ENCODE measurements around the gene FCHO1. TPM values are rescaled to one million over a fixed set of nuclear protein-coding genes. Genes with fewer than 3 reads are reported as not detected.

Gene FCHO1
- total and polyA plus RNA-seq, 12 donors, result 0.91 to 7.1 (median 2.9) TPM

DNA sequence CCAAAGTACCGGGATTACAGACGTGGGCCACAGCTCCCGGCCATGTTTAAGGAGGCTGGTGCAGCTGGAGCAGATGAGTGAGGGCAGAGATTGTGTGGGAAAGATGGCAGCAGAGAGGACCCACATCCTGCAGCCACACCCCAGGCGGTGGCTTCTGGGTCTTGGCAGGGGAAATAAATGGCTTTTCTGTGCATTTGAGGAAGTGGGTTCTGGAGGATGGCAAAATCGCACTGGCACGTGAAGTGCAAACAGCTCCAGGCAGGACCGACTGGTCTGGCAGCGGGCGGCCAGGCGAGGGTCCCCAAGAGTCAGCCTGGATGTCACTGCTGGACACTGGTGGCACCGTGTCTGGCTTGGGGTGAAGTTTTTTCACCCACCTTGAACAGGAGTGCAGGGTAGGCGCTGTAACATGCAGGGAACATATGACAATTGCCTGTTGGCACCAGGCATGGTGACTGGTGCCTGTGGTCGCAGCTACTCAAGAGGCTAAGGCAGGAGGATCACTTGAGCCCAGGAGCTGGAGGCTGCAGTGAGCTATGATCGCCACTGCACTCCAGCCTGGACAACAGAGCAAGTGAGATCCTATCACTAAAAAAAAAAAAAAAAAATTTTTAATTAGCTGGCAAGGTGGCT is 52.1 kb downstream of the FCHO1 start:
- Histone ChIP-seq H3K4me1 (replicated peaks in 1 of 2) (no peaks in the 10 kb centered on the region), H3K9me3 (replicated peaks in 1 of 3) (no peaks in the 10 kb centered on the region), H3K27me3 (peaks cover 14% of the 10 kb centered on the region), H3K36me3 (replicated peaks in 1 of 2) (no peaks in the 10 kb centered on the region), H3K27ac (no peak overlapping the region), H3K4me3 (no peak overlapping the region)
- TF ChIP-seq POLR2A (IDR thresholded peaks at IDR 0.05), result no peak
- TF ChIP-seq CTCF (IDR thresholded peaks at IDR 0.05), result no peak
- intact Hi-C loops (cut with DNase I), result no loop called here
- 49 to 63% (median 60%) methylated on average over 9 to 14 of the region's 14 CpGs for WGBS, 4 donors
- peak in 2 of 7 donors; percentile 13 to 22 for DNase-seq

DNA sequence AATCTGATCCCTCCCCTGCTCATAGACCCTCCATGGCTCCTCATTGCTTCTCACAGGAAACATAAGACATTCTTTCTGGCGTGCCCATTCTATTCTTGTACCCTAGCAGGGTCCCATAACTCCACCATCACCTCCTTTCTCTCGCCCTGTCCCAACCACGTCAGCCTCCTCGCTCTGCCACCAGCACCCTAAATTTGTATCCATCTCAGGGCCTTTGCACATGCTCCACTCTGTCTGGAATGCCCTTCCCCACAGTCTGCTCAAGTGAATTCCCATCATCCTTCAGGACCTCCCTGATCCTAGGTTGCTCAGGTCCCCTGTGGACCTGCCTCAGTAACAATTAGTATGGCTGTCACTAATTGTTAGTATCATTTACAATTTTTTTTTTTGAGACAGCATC is 54.1 kb downstream of the FCHO1 start:
- Histone ChIP-seq H3K9me3 (replicated peaks in 1 of 3) (no peaks in the 10 kb centered on the region), H3K4me3 (no peak overlapping the region), H3K36me3 (replicated peaks in 1 of 2) (no peaks in the 10 kb centered on the region), H3K27me3 (peaks cover 10% of the 10 kb centered on the region), H3K27ac (no peak overlapping the region), H3K4me1 (replicated peaks in 1 of 2) (no peaks in the 10 kb centered on the region)
- no peak for DNase-seq
- TF ChIP-seq POLR2A (IDR thresholded peaks at IDR 0.05), result no peak
- TF ChIP-seq CTCF (IDR thresholded peaks at IDR 0.05), result no peak
- WGBS, 4 donors, result 80 to 90% (median 86%) methylated on average over 4 of the region's 4 CpGs
- intact Hi-C loops (cut with DNase I), result no loop called here

DNA sequence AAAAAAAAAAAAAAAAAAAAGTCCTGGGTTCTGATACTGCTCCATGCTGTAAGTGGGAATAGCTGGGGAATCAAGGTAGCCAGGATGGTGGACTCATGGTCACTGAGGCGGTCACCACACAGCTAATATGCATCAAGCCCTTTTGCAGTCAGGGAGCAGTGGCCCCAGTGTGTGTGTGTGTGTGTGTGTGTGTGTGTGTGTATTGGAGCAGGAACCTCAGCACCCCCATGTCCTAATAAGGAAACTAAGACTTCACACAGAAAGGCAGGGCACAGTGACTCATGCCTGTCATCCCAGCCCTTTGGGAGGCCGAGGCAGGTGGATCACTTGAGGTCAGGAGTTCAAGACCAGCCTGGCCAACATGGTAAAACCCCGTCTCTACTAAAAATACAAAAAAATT is 55.7 kb downstream of the FCHO1 start:
- H3K4me3 ChIP-seq, result no peak overlapping the region
- intact Hi-C loops (cut with DNase I), result no loop called here
- H3K27me3 ChIP-seq, result peaks cover 3% of the 10 kb centered on the region
- no peak overlapping the region for H3K27ac ChIP-seq
- TF ChIP-seq POLR2A (IDR thresholded peaks at IDR 0.05), result no peak
- no peak for TF ChIP-seq CTCF (IDR thresholded peaks at IDR 0.05)
- DNase-seq, result no peak
- no peaks in the 10 kb centered on the region for H3K4me1 ChIP-seq (replicated peaks in 1 of 2)
- H3K36me3 ChIP-seq (replicated peaks in 1 of 2), result no peaks in the 10 kb centered on the region
- WGBS, 4 donors, result 50 to 70% (median 54%) methylated on average over 3 of the region's 3 CpGs
- H3K9me3 ChIP-seq (replicated peaks in 1 of 3), result no peaks in the 10 kb centered on the region

GRCh38 chr19:17807731-17808316 is 56.5 kb downstream of the FCHO1 start:
- Histone ChIP-seq H3K27ac (no peak overlapping the region), H3K36me3 (replicated peaks in 1 of 2) (no peaks in the 10 kb centered on the region), H3K4me1 (replicated peaks in 1 of 2) (no peaks in the 10 kb centered on the region), H3K9me3 (replicated peaks in 1 of 3) (no peaks in the 10 kb centered on the region), H3K4me3 (no peak overlapping the region), H3K27me3 (peaks cover 3% of the 10 kb centered on the region)
- no peak for DNase-seq
- TF ChIP-seq CTCF (IDR thresholded peaks at IDR 0.05) (no peak), POLR2A (IDR thresholded peaks at IDR 0.05) (no peak)
- intact Hi-C loops (cut with DNase I), result no loop called here
- 51 to 72% (median 59%) methylated on average over 12 to 38 of the region's 38 CpGs for WGBS, 4 donors
